Lower lobe of right lung (tissue), 2 donors: Measurements from ENCODE around the gene USP5. TPM values are rescaled to one million over a fixed set of nuclear protein-coding genes. Genes with fewer than 3 reads are reported as not detected.

Experiments
- ATAC-seq, 2 donors: fragments of 200-7000 bp; cut with Tn5 transposase; one replicate each; pipeline ENCODE4 v1.9.1; 2020 to 2022; ENCODE audit warnings: mild to moderate bottlenecking in 2 of 2, moderate library complexity in 2 of 2
- DNase-seq: peaks from one replicate; pipeline ENCODE4 v3.0.0-alpha.2; 2020
- H3K27ac ChIP-seq: fragments of 200-600 bp; one replicate; pipeline ENCODE4 v1.8.0; 2022
- H3K27me3 ChIP-seq: fragments of 200-600 bp; one replicate; pipeline ENCODE4 v1.8.0; 2022; ENCODE audit warnings: low read depth
- H3K36me3 ChIP-seq: fragments of 200-600 bp; one replicate; pipeline ENCODE4 v1.8.0; 2022; ENCODE audit warnings: mild to moderate bottlenecking
- H3K4me1 ChIP-seq: fragments of 200-600 bp; one replicate; pipeline ENCODE4 v1.8.0; 2022
- H3K4me3 ChIP-seq: fragments of 200-600 bp; one replicate; pipeline ENCODE4 v1.8.0; 2022; ENCODE audit warnings: mild to moderate bottlenecking
- H3K9me3 ChIP-seq: fragments of 200-600 bp; one replicate; pipeline ENCODE4 v1.8.0; 2022
- intact Hi-C: fragments of 100-400 bp; cut with DNase I; formaldehyde crosslinking; loops from one replicate; pipeline ENCODE4 v1.11.0; 2022
- total RNA-seq: library from RNA; stranded (reverse); fragmentation: NEBNext Ultra II Directional; extraction: Animal tissue kit (Norgen Biotek cat#: 25700); gene quantifications from one replicate; pipeline ENCODE4 v1.2.1, GENCODE V29; 2021
- TF ChIP-seq, protein P1 (sequence below): fragments of 200-600 bp; IDR thresholded peaks from one replicate; pipeline ENCODE4 v1.8.0; 2022; ENCODE audit warnings: antibody characterized with exemption, mild to moderate bottlenecking
- donor health status: DM: no; HTN: yes; CAD: no; lungs with severe emphysema.

The USP5 gene
- total RNA-seq, 1 donor from 2014 or later: 58.6 TPM

DNA sequence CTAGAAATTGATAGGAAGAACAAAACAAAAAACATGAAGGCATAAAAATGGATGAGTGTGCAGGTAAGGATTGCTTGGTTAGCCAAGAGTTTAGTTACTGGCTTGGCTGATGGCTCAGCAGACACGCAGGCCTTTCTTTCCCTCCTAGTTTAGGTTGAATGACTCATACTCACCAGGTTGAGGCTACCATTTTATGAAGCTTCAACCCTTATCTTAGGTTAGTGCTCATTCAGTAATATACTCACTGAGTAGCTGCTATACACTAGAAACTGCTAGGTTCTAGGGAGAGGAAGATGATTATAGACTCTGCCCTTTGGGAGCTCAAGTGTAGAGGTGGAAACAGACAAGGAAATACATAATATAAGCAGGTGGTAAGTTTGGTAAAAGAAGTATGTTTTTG lies 17.7 kb upstream of the USP5 start:
- no peak overlapping the region for H3K27ac ChIP-seq
- H3K36me3 ChIP-seq: peaks cover 13% of the 10 kb centered on the region
- TF ChIP-seq, protein P1, sequence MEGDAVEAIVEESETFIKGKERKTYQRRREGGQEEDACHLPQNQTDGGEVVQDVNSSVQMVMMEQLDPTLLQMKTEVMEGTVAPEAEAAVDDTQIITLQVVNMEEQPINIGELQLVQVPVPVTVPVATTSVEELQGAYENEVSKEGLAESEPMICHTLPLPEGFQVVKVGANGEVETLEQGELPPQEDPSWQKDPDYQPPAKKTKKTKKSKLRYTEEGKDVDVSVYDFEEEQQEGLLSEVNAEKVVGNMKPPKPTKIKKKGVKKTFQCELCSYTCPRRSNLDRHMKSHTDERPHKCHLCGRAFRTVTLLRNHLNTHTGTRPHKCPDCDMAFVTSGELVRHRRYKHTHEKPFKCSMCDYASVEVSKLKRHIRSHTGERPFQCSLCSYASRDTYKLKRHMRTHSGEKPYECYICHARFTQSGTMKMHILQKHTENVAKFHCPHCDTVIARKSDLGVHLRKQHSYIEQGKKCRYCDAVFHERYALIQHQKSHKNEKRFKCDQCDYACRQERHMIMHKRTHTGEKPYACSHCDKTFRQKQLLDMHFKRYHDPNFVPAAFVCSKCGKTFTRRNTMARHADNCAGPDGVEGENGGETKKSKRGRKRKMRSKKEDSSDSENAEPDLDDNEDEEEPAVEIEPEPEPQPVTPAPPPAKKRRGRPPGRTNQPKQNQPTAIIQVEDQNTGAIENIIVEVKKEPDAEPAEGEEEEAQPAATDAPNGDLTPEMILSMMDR: no peak
- intact Hi-C loops: no loop called here
- H3K4me3 ChIP-seq: no peak overlapping the region
- ATAC-seq (no peak), DNase-seq (no peak)
- H3K27me3 ChIP-seq: peaks cover 11% of the 10 kb centered on the region
- no peaks in the 10 kb centered on the region for H3K9me3 ChIP-seq
- H3K4me1 ChIP-seq: peaks cover 3% of the 10 kb centered on the region

DNA sequence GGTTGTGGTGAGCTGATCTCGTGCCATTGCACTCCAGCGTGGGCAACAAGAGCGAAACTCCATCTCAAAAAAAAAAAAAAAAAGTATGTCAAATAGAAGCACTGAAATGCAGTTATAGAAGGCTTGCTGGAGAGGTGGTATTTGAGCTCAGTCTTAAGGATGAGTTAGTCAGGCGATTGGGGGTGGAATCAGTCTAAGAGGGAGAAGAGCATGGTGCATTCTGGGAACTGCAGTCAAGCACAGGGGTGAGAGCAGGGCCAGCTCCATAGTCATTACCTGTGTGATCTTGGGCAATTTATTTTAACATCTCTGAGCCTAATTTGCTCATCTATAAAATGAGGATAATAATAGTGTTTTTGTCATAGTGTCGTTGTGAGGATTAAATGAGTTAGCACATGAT lies 17.1 kb upstream of the USP5 start:
- H3K27ac ChIP-seq: no peak overlapping the region
- no peaks in the 10 kb centered on the region for H3K9me3 ChIP-seq
- no peak for DNase-seq
- H3K27me3 ChIP-seq: peaks cover 5% of the 10 kb centered on the region
- no peaks in the 10 kb centered on the region for H3K4me1 ChIP-seq
- peaks cover 13% of the 10 kb centered on the region for H3K36me3 ChIP-seq
- TF ChIP-seq, protein P1: no peak
- no peak for ATAC-seq
- no peak overlapping the region for H3K4me3 ChIP-seq
- intact Hi-C loops: no loop called here

DNA sequence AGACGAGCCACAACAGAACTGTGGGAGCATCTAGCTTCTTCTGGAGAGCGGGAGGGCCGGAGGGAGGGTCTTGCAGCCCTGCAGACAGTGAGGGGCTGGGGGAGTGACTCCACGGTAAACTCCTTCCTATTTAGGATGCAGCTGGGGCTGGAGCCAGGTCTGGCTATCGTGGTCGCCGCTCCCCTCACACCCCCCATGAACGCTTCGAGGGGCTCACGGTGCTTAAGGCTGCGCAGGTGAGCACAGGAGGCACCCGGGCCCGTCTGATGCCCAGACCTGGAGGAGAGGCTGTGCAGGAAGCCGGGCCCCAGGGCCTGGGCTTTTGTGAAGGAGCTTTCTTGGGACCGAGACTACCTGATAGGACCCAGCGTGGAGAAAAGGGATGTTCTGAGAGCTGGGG lies 15.1 kb upstream of the USP5 start:
- Histone ChIP-seq H3K27me3 (no peaks in the 10 kb centered on the region), H3K9me3 (no peaks in the 10 kb centered on the region), H3K27ac (no peak overlapping the region), H3K36me3 (peaks cover 13% of the 10 kb centered on the region), H3K4me1 (no peaks in the 10 kb centered on the region), H3K4me3 (no peak overlapping the region)
- TF ChIP-seq, protein P1: no peak
- intact Hi-C loops: no loop called here
- DNase-seq (no peak), ATAC-seq (no peak)

DNA sequence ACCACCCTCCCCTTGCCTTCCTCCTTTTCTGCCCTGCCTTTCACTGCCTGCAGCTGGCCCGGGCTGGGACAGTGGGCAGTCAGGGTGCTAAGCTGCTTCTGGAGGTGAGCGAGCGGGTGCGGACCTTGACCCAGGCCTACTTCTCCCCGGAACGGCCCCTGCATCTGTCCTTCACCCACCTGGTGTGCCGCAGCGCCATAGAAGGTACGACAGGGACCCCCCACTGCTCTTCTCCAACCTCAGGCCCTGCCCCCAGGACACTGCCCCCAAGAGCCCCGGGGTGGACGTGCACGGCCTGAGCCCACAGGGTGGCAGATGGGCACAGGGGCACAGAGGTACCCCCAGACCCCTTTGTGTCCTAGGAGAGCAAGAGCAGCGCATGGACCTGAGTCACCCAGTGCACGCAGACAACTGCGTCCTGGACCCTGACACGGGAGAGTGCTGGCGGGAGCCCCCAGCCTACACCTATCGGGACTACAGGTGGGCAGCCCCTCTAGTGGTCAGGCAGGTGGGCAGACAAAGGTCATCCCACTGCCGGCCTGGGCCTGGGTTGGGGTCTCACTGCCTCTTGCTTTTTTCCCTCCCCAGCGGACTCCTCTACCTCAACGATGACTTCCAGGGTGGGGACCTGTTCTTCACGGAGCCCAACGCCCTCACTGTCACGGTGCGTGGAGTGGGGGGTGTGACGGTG lies 14.4 kb upstream of the USP5 start:
- DNase-seq: no peak

DNA sequence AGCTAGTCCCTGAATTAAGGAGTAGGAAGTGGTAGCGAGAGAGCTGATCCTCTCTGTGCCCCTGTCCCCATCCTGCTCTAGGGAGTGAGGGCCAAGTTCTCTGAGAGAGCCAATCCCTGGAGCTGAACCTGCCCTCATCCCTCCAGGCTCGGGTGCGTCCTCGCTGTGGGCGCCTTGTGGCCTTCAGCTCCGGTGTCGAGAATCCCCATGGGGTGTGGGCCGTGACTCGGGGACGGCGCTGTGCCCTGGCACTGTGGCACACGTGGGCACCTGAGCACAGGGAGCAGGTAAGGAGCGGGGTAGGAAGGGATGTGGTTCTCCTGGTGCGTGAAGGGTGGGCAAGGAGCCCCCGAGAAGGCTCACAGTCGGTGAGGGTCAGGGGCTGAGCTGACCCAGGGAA lies 13.1 kb upstream of the USP5 start:
- Histone ChIP-seq H3K36me3 (peaks cover 6% of the 10 kb centered on the region), H3K27ac (no peak overlapping the region), H3K4me3 (no peak overlapping the region), H3K9me3 (no peaks in the 10 kb centered on the region), H3K27me3 (no peaks in the 10 kb centered on the region), H3K4me1 (no peaks in the 10 kb centered on the region)
- intact Hi-C loops: no loop called here
- DNase-seq (no peak), ATAC-seq (no peak)
- TF ChIP-seq, protein P1: no peak

More for the DNA sequence above, 14.4 kb upstream of the USP5 start:
- no peak overlapping the region for H3K27ac ChIP-seq
- H3K36me3 ChIP-seq: peaks cover 13% of the 10 kb centered on the region
- intact Hi-C loops: no loop called here
- no peak for ATAC-seq
- H3K4me3 ChIP-seq: no peak overlapping the region
- no peaks in the 10 kb centered on the region for H3K9me3 ChIP-seq
- H3K4me1 ChIP-seq: no peaks in the 10 kb centered on the region
- no peaks in the 10 kb centered on the region for H3K27me3 ChIP-seq
- TF ChIP-seq, protein P1: no peak
